HUES64 (cell line): ENCODE results near the gene OCIAD1.

Experiments used
- H3K27ac ChIP-seq: 2 replicates; pipeline ENCODE4 v1.7.0; 2013; ENCODE audit warnings: low read depth, low read length, inconsistent platforms
- H3K27me3 ChIP-seq: 2 replicates; pipeline ENCODE4 v1.6.1; 2013; ENCODE audit warnings: mild to moderate bottlenecking, low read length; ENCODE audit not compliant: insufficient read depth
- H3K36me3 ChIP-seq: 2 replicates; pipeline ENCODE4 v1.6.1; 2013; ENCODE audit warnings: mild to moderate bottlenecking, low read length; ENCODE audit not compliant: insufficient read depth
- H3K4me1 ChIP-seq: 2 replicates; pipeline ENCODE4 v1.6.1; 2013; ENCODE audit warnings: mild to moderate bottlenecking, low read length, moderate library complexity; ENCODE audit not compliant: insufficient read depth
- H3K4me3 ChIP-seq: 2 replicates; pipeline ENCODE4 v1.5.1; 2013; ENCODE audit warnings: mild to moderate bottlenecking, low read length, moderate library complexity
- H3K9ac ChIP-seq: 2 replicates; pipeline ENCODE4 v1.6.1; 2013; ENCODE audit warnings: mild to moderate bottlenecking, low read depth, low read length
- H3K9me3 ChIP-seq: 2 replicates; pipeline ENCODE4 v1.6.1; 2013; ENCODE audit warnings: low read depth, low read length; ENCODE audit not compliant: insufficient read depth
- WGBS: fragments of 150-250, 120-280 bp; methylation state at CpG from one replicate; pipeline ENCODE4 v1.1.7; 2013; ENCODE audit warnings: missing lambda C conversion rate; 5-methylcytosine and 5-hydroxymethylcytosine counted together

OCIAD1 gene

GRCh38 chr4:48907706-48908477, 77.0 kb downstream of the OCIAD1 start:
- no peak overlapping the region for H3K9ac ChIP-seq
- no peak overlapping the region for H3K27ac ChIP-seq
- H3K4me3 ChIP-seq, result no peak overlapping the region
- WGBS, result 88% methylated on average over 7 of the region's 7 CpGs
- H3K36me3 ChIP-seq, result peaks cover 17% of the 10 kb centered on the region
- no peaks in the 10 kb centered on the region for H3K9me3 ChIP-seq
- H3K4me1 ChIP-seq, result peaks cover 24% of the 10 kb centered on the region; the same call in 1 of the 2 replicates
- H3K27me3 ChIP-seq, result no peaks in the 10 kb centered on the region; the same call in 1 of the 2 replicates

- no peak overlapping the region for H3K27ac ChIP-seq
- H3K4me1 ChIP-seq, result peaks cover 24% of the 10 kb centered on the region; the same call in 1 of the 2 replicates
- no peaks in the 10 kb centered on the region; the same call in 1 of the 2 replicates for H3K27me3 ChIP-seq
- H3K36me3 ChIP-seq, result peaks cover 11% of the 10 kb centered on the region
- H3K4me3 ChIP-seq, result no peak overlapping the region
- no peaks in the 10 kb centered on the region for H3K9me3 ChIP-seq
- H3K9ac ChIP-seq, result no peak overlapping the region
Measured at GRCh38 chr4:48908687-48909086, 77.8 kb downstream of the OCIAD1 start.

- H3K4me3 ChIP-seq, result no peak overlapping the region
- peaks cover 1% of the 10 kb centered on the region for H3K36me3 ChIP-seq
- no peak overlapping the region for H3K9ac ChIP-seq
- peaks cover 22% of the 10 kb centered on the region; the same call in 1 of the 2 replicates for H3K4me1 ChIP-seq
- H3K9me3 ChIP-seq, result no peaks in the 10 kb centered on the region
- 55% methylated on average over 3 of the region's 3 CpGs for WGBS
- no peaks in the 10 kb centered on the region; the same call in 1 of the 2 replicates for H3K27me3 ChIP-seq
- peak overlapping the region; percentile 55 for H3K27ac ChIP-seq
Measured at GRCh38 chr4:48909697-48910096, 78.8 kb downstream of the OCIAD1 start.

GRCh38 chr4:48910511-48910910, 79.6 kb downstream of the OCIAD1 start:
- Histone ChIP-seq H3K27me3 (no peaks in the 10 kb centered on the region; the same call in 1 of the 2 replicates), H3K36me3 (no peaks in the 10 kb centered on the region), H3K4me1 (peaks cover 15% of the 10 kb centered on the region; the same call in 1 of the 2 replicates), H3K27ac (no peak overlapping the region), H3K9ac (no peak overlapping the region), H3K9me3 (no peaks in the 10 kb centered on the region), H3K4me3 (no peak overlapping the region)
